ENCODE results near the gene USP22. TPM values are rescaled to one million over a fixed set of nuclear protein-coding genes. Genes with fewer than 3 reads are reported as not detected.
"Not testable (repeated sequence)": the region's sequence is repeated elsewhere in the genome, so short reads cannot be mapped to it uniquely, and the experiment has no call there.

The USP22 gene
- total RNA-seq, 1 donor from 2014 or later, result 146 TPM

- ATAC-seq (no peak), DNase-seq (ENCODE audit: missing footprints) (no peak)
- intact Hi-C loops (cut with DNase I), result no loop called here
These were observed 61.5 kb downstream of the USP22 start for GRCh38 chr17:20981046-20981920.

GRCh38 chr17:20979792-20980083, 63.1 kb downstream of the USP22 start:
- DNase-seq (ENCODE audit: missing footprints) (no peak), ATAC-seq (no peak)
- intact Hi-C loops (cut with DNase I), result no loop called here

GRCh38 chr17:20979007-20979791, 63.6 kb downstream of the USP22 start:
- not testable (repeated sequence) for DNase-seq (ENCODE audit: missing footprints); ATAC-seq

GRCh38 chr17:20977609-20978253, 65.1 kb downstream of the USP22 start:
- peak; percentile 63 for ATAC-seq
- intact Hi-C loops (cut with DNase I); DNase-seq (ENCODE audit: missing footprints): not testable (repeated sequence)

More at GRCh38 chr17:20979007-20979791, 63.6 kb downstream of the USP22 start:
- intact Hi-C loops (cut with DNase I), result not testable (repeated sequence)

GRCh38 chr17:20975566-20975965, 67.2 kb downstream of the USP22 start:
- DNase-seq (ENCODE audit: missing footprints) (no peak), ATAC-seq (no peak)
- intact Hi-C loops (cut with DNase I), result no loop called here

- intact Hi-C loops (cut with DNase I), result no loop called here
- DNase-seq (ENCODE audit: missing footprints) (no peak), ATAC-seq (no peak)
These were observed 72.5 kb downstream of the USP22 start for GRCh38 chr17:20970329-20970728.

- no peak for DNase-seq (ENCODE audit: missing footprints)
- no peak for ATAC-seq
- intact Hi-C loops (cut with DNase I), result no loop called here
These were observed 73.7 kb downstream of the USP22 start for GRCh38 chr17:20968913-20969616.

GRCh38 chr17:20967776-20968175, 75.0 kb downstream of the USP22 start:
- no peak for DNase-seq (ENCODE audit: missing footprints)
- ATAC-seq, result no peak
- intact Hi-C loops (cut with DNase I), result no loop called here

- intact Hi-C loops (cut with DNase I), result no loop called here
- no peak for ATAC-seq
- DNase-seq (ENCODE audit: missing footprints), result no peak
These were observed 75.9 kb downstream of the USP22 start for GRCh38 chr17:20966870-20967269.

GRCh38 chr17:20965492-20965891, 77.3 kb downstream of the USP22 start:
- DNase-seq (ENCODE audit: missing footprints), result no peak
- ATAC-seq, result no peak
- intact Hi-C loops (cut with DNase I), result no loop called here

- DNase-seq (ENCODE audit: missing footprints), result no peak
- no peak for ATAC-seq
- intact Hi-C loops (cut with DNase I), result no loop called here
These were observed 81.2 kb downstream of the USP22 start for GRCh38 chr17:20961586-20961985.

- no peak for ATAC-seq
- intact Hi-C loops (cut with DNase I), result no loop called here
- DNase-seq (ENCODE audit: missing footprints), result no peak
These were observed 81.9 kb downstream of the USP22 start for GRCh38 chr17:20960871-20961270.

GRCh38 chr17:20955427-20956323, 87.1 kb downstream of the USP22 start:
- DNase-seq (ENCODE audit: missing footprints), result no peak
- intact Hi-C loops (cut with DNase I), result no loop called here
- ATAC-seq, result peak; percentile 78

- DNase-seq (ENCODE audit: missing footprints) (no peak), ATAC-seq (no peak)
- intact Hi-C loops (cut with DNase I), result no loop called here
These were observed 88.0 kb downstream of the USP22 start for GRCh38 chr17:20954794-20955193.

GRCh38 chr17:20952183-20952582, 90.6 kb downstream of the USP22 start:
- intact Hi-C loops (cut with DNase I), result no loop called here
- ATAC-seq, result no peak
- DNase-seq (ENCODE audit: missing footprints), result no peak

Data from Right ventricle myocardium inferior (tissue), 1 donor.